GM12892 (cell line): Measurements from ENCODE around the gene GRID1.

Experiments used
- POLR2A ChIP-seq: IDR thresholded peaks from 2 replicates; pipeline ENCODE4 v1.6.1; 2011; ENCODE audit warnings: low read depth, low read length, control low read depth
- TAF1 ChIP-seq: IDR thresholded peaks from 2 replicates; pipeline ENCODE4 v1.6.1; 2011; ENCODE audit warnings: low read depth, mild to moderate bottlenecking, control low read depth, low read length, borderline replicate concordance

DNA sequence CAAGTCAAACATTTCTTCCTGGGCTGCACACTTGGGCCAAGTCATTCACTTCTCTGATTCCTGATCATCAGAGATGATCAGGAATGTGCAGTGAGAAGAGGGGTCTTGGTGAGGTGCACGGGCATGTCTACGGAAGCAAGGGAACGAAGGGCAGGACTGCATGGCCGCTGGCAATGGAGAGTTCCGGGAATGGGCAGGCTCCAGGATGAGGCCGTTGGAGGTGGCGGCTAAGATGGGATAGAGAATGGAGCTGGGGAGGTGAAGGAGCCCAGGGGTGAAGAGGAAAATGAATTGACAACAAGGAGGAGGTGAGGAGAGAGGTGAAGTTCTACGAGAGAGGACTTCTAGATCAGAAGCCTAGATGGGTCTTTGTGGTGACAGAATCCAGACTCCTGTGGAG, 260.0 kb downstream of the GRID1 start:
- no peak for TF ChIP-seq POLR2A
- no peak for TF ChIP-seq TAF1
